CD8-positive, alpha-beta memory T cell (primary cell): ENCODE measurements around the gene ATP8A2. TPM values are rescaled to one million over a fixed set of nuclear protein-coding genes. Genes with fewer than 3 reads are reported as not detected.

Experiments used
- CTCF ChIA-PET: fragments of 350-600 bp; sonication (Branson Sonifier 250); formaldehyde crosslinking; loops from one replicate; lab custom pipeline; 2021; ENCODE audit warnings: antibody characterized with exemption; lab: Charles Lee
- POLR2A ChIA-PET: fragments of 350-600 bp; sonication (Branson Sonifier 250); formaldehyde crosslinking; loops from one replicate; lab custom pipeline; 2021; ENCODE audit warnings: antibody characterized with exemption; lab: Charles Lee
- DNase-seq, 5 donors: peaks; one replicate each; pipeline versions ENCODE4 v3.0.0 to v3.0.0-alpha.2; 2020 to 2022; ENCODE audit warnings: mixed read lengths in 1 of 5
- H3K27ac ChIP-seq: one replicate; pipeline ENCODE4 v1.7.0; 2013; ENCODE audit warnings: low read depth, mild to moderate bottlenecking, low read length, moderate library complexity
- H3K27me3 ChIP-seq: 2 replicates; pipeline ENCODE4 v1.7.0; 2013; ENCODE audit warnings: low read length, mild to moderate bottlenecking; ENCODE audit not compliant: insufficient read depth, poor library complexity, severe bottlenecking
- H3K36me3 ChIP-seq: 2 replicates; pipeline ENCODE4 v1.7.0; 2013; ENCODE audit warnings: mild to moderate bottlenecking, low read length, moderate library complexity; ENCODE audit not compliant: insufficient read depth
- H3K4me1 ChIP-seq: 2 replicates; pipeline ENCODE4 v1.7.0; 2013; ENCODE audit warnings: mild to moderate bottlenecking, low read length, moderate library complexity; ENCODE audit not compliant: insufficient read depth
- H3K4me3 ChIP-seq: 2 replicates; pipeline ENCODE4 v1.7.0; 2013; ENCODE audit warnings: mild to moderate bottlenecking, low read length
- H3K9me3 ChIP-seq: 2 replicates; pipeline ENCODE4 v1.7.0; 2013; ENCODE audit warnings: mild to moderate bottlenecking, low read length
- H3K27ac Mint-ChIP-seq, 8 donors: one replicate each; pipeline ENCODE4 v1.8.0; 2020 to 2021; ENCODE audit warnings: mixed read lengths in 8 of 8, mild to moderate bottlenecking in 6 of 8, inconsistent platforms in 3 of 8, moderate library complexity in 3 of 8
- H3K27me3 Mint-ChIP-seq, 2 donors: one replicate each; pipeline ENCODE4 v1.8.0; 2020 to 2021; ENCODE audit warnings: mixed read lengths in 2 of 2, mild to moderate bottlenecking in 1 of 2, moderate library complexity in 1 of 2
- H3K36me3 Mint-ChIP-seq, 3 donors: one replicate each; pipeline ENCODE4 v1.8.0; 2020 to 2021; ENCODE audit warnings: mixed read lengths in 3 of 3, inconsistent platforms in 1 of 3, mild to moderate bottlenecking in 1 of 3
- H3K4me1 Mint-ChIP-seq, 3 donors: one replicate each; pipeline ENCODE4 v1.8.0; 2020 to 2021; ENCODE audit warnings: mixed read lengths in 3 of 3, inconsistent platforms in 1 of 3, mild to moderate bottlenecking in 1 of 3
- H3K4me3 Mint-ChIP-seq, 7 donors: one replicate each; pipeline ENCODE4 v1.8.0; 2020 to 2021; ENCODE audit warnings: mixed read lengths in 7 of 7, mild to moderate bottlenecking in 6 of 7, moderate library complexity in 4 of 7, inconsistent platforms in 2 of 7
- H3K9me3 Mint-ChIP-seq, 5 donors: one replicate each; pipeline ENCODE4 v1.8.0; 2020 to 2022; ENCODE audit warnings: mixed read lengths in 5 of 5, mild to moderate bottlenecking in 3 of 5, moderate library complexity in 2 of 5, inconsistent platforms in 1 of 5
- polyA plus RNA-seq: library from polyadenylated mRNA; unstranded; fragments of 300-500 nt; fragmentation: Illumina TruSeq; gene quantifications from one replicate; pipeline ENCODE4 v1.2.3, GENCODE V29; 2021
- total RNA-seq, 2 experiments: library from RNA; stranded (reverse); gene quantifications; one replicate each; pipeline ENCODE4 v1.2.3, GENCODE V29; 2021

The ATP8A2 gene
- total and polyA plus RNA-seq, 3 experiments from 2014 or later = 0.26 to 0.63 (median 0.58) TPM

GRCh38 chr13:25687471-25688225 is 315.9 kb downstream of the ATP8A2 start:
- ChIA-PET POLR2A (no interaction called here), CTCF (no interaction called here)
- Histone ChIP-seq H3K27me3 (no peaks in the 10 kb centered on the region), H3K9me3 (no peaks in the 10 kb centered on the region), H3K27ac (no peak overlapping the region), H3K4me1 (no peaks in the 10 kb centered on the region), H3K36me3 (no peaks in the 10 kb centered on the region), H3K4me3 (no peak overlapping the region)
- H3K27ac Mint-ChIP-seq = no peak overlapping the region
- no peaks in the 10 kb centered on the region for H3K36me3 Mint-ChIP-seq
- H3K4me1 Mint-ChIP-seq = no peaks in the 10 kb centered on the region
- peaks cover 7 to 13% of the 10 kb centered on the region in 2 donors for H3K27me3 Mint-ChIP-seq
- no peak overlapping the region for H3K4me3 Mint-ChIP-seq
- peaks cover 0 to 3% (median 0%) of the 10 kb centered on the region in 5 donors for H3K9me3 Mint-ChIP-seq
- DNase-seq = no peak

GRCh38 chr13:25688536-25688935 is 316.8 kb downstream of the ATP8A2 start:
- Mint-ChIP-seq H3K36me3 (peaks cover 0 to 2% (median 0%) of the 10 kb centered on the region in 3 donors), H3K9me3 (peaks cover 0 to 3% (median 0%) of the 10 kb centered on the region in 5 donors), H3K4me1 (no peaks in the 10 kb centered on the region), H3K4me3 (no peak overlapping the region), H3K27ac (no peak overlapping the region), H3K27me3 (peaks cover 7 to 16% of the 10 kb centered on the region in 2 donors)
- CTCF ChIA-PET = no interaction called here
- POLR2A ChIA-PET = no interaction called here
- H3K36me3 ChIP-seq = no peaks in the 10 kb centered on the region
- no peaks in the 10 kb centered on the region for H3K4me1 ChIP-seq
- no peaks in the 10 kb centered on the region for H3K9me3 ChIP-seq
- no peak overlapping the region for H3K27ac ChIP-seq
- no peak overlapping the region for H3K4me3 ChIP-seq
- DNase-seq = no peak
- H3K27me3 ChIP-seq = no peaks in the 10 kb centered on the region

- Mint-ChIP-seq H3K27me3 (peaks cover 7 to 16% of the 10 kb centered on the region in 2 donors), H3K27ac (no peak overlapping the region), H3K9me3 (peaks cover 0 to 3% (median 0%) of the 10 kb centered on the region in 5 donors), H3K4me1 (no peaks in the 10 kb centered on the region), H3K4me3 (no peak overlapping the region), H3K36me3 (peaks cover 0 to 2% (median 0%) of the 10 kb centered on the region in 3 donors)
- Histone ChIP-seq H3K27ac (no peak overlapping the region), H3K36me3 (no peaks in the 10 kb centered on the region), H3K9me3 (no peaks in the 10 kb centered on the region), H3K4me3 (no peak overlapping the region), H3K4me1 (no peaks in the 10 kb centered on the region), H3K27me3 (no peaks in the 10 kb centered on the region)
- ChIA-PET CTCF (no interaction called here), POLR2A (no interaction called here)
- DNase-seq = no peak
Observed at GRCh38 chr13:25689539-25689938, 317.8 kb downstream of the ATP8A2 start.

DNA sequence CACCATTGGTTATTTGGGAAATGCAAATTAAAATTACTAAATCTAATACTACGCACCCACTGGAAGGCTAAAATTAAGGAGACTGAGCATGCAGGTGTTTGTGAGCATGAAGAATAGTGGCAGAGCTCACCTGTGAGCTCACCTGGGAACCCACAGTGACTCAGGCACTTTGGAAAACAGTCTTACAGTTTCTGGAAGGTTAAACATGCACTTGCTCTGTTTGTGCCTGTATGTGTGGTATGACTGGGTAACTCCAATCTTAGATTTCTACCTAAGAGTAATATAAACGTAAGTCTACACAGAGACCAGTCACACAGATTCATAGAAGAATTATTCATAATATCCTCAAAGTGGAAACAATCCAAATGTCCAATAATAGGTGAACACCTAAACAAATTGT is 318.8 kb downstream of the ATP8A2 start:
- H3K27ac Mint-ChIP-seq = no peak overlapping the region
- no peak overlapping the region for H3K4me3 ChIP-seq
- no peaks in the 10 kb centered on the region for H3K36me3 ChIP-seq
- no peak for DNase-seq
- peaks cover 0 to 2% (median 0%) of the 10 kb centered on the region in 3 donors for H3K36me3 Mint-ChIP-seq
- no peaks in the 10 kb centered on the region for H3K4me1 Mint-ChIP-seq
- H3K9me3 ChIP-seq = no peaks in the 10 kb centered on the region
- no peak overlapping the region for H3K4me3 Mint-ChIP-seq
- H3K27ac ChIP-seq = no peak overlapping the region
- H3K9me3 Mint-ChIP-seq = peaks cover 0 to 2% (median 0%) of the 10 kb centered on the region in 5 donors
- CTCF ChIA-PET = no interaction called here
- peaks cover 7 to 16% of the 10 kb centered on the region in 2 donors for H3K27me3 Mint-ChIP-seq
- H3K4me1 ChIP-seq = no peaks in the 10 kb centered on the region
- POLR2A ChIA-PET = no interaction called here
- H3K27me3 ChIP-seq = no peaks in the 10 kb centered on the region

DNA sequence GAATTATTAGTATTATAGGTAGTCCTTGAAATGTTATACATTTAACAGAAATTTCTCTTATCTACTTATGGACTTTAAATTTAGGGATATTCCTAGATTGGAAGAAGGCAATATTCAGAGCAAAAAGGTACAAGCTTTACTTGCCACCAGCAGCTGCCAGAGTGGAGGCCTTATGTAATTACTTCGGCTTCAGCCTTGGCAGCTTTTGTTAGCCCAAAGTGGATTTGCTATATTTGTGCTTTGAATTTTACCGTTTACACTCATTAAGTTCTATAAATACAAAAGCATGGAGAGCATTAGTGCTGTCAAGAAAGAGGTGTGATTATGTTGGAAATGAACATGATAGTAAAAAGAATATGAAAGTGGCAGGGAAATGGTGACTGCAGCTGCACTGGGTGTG is 319.9 kb downstream of the ATP8A2 start:
- no peak overlapping the region for H3K4me3 Mint-ChIP-seq
- H3K27me3 Mint-ChIP-seq = peaks cover 7 to 16% of the 10 kb centered on the region in 2 donors
- no peak for DNase-seq
- H3K4me1 Mint-ChIP-seq = no peaks in the 10 kb centered on the region
- ChIA-PET POLR2A (no interaction called here), CTCF (no interaction called here)
- Histone ChIP-seq H3K36me3 (no peaks in the 10 kb centered on the region), H3K9me3 (no peaks in the 10 kb centered on the region), H3K27me3 (no peaks in the 10 kb centered on the region), H3K4me3 (no peak overlapping the region), H3K4me1 (no peaks in the 10 kb centered on the region), H3K27ac (no peak overlapping the region)
- H3K36me3 Mint-ChIP-seq = peaks cover 0 to 2% (median 0%) of the 10 kb centered on the region in 3 donors
- H3K9me3 Mint-ChIP-seq = peaks cover 0 to 2% (median 0%) of the 10 kb centered on the region in 5 donors
- no peak overlapping the region for H3K27ac Mint-ChIP-seq

- no peaks in the 10 kb centered on the region for H3K9me3 ChIP-seq
- no peak overlapping the region for H3K27ac ChIP-seq
- H3K4me1 ChIP-seq = no peaks in the 10 kb centered on the region
- no peak for DNase-seq
- no peaks in the 10 kb centered on the region for H3K36me3 ChIP-seq
- Mint-ChIP-seq H3K27ac (no peak overlapping the region), H3K9me3 (peaks cover 0 to 2% (median 0%) of the 10 kb centered on the region in 5 donors), H3K4me3 (no peak overlapping the region), H3K4me1 (no peaks in the 10 kb centered on the region), H3K36me3 (peaks cover 0 to 2% (median 0%) of the 10 kb centered on the region in 3 donors), H3K27me3 (peaks cover 7 to 13% of the 10 kb centered on the region in 2 donors)
- no peaks in the 10 kb centered on the region for H3K27me3 ChIP-seq
- POLR2A ChIA-PET = no interaction called here
- no peak overlapping the region for H3K4me3 ChIP-seq
- CTCF ChIA-PET = no interaction called here
Observed at GRCh38 chr13:25692099-25692498, 320.3 kb downstream of the ATP8A2 start.

GRCh38 chr13:25699056-25699455 is 327.3 kb downstream of the ATP8A2 start:
- H3K9me3 ChIP-seq = no peaks in the 10 kb centered on the region
- POLR2A ChIA-PET = no interaction called here
- CTCF ChIA-PET = no interaction called here
- no peak for DNase-seq
- no peaks in the 10 kb centered on the region for H3K4me1 Mint-ChIP-seq
- H3K36me3 Mint-ChIP-seq = no peaks in the 10 kb centered on the region
- H3K4me3 Mint-ChIP-seq = no peak overlapping the region
- H3K27me3 ChIP-seq = no peaks in the 10 kb centered on the region
- no peak overlapping the region for H3K27ac ChIP-seq
- H3K36me3 ChIP-seq = no peaks in the 10 kb centered on the region
- H3K27me3 Mint-ChIP-seq = peaks cover 8 to 11% of the 10 kb centered on the region in 2 donors
- no peaks in the 10 kb centered on the region for H3K9me3 Mint-ChIP-seq
- H3K4me1 ChIP-seq = no peaks in the 10 kb centered on the region
- no peak overlapping the region for H3K27ac Mint-ChIP-seq
- H3K4me3 ChIP-seq = no peak overlapping the region

GRCh38 chr13:25699600-25699999 is 327.8 kb downstream of the ATP8A2 start:
- Histone ChIP-seq H3K36me3 (no peaks in the 10 kb centered on the region), H3K4me3 (no peak overlapping the region), H3K4me1 (no peaks in the 10 kb centered on the region), H3K27ac (no peak overlapping the region), H3K9me3 (no peaks in the 10 kb centered on the region), H3K27me3 (no peaks in the 10 kb centered on the region)
- Mint-ChIP-seq H3K4me1 (no peaks in the 10 kb centered on the region), H3K27ac (no peak overlapping the region), H3K27me3 (peaks cover 8 to 11% of the 10 kb centered on the region in 2 donors), H3K9me3 (no peaks in the 10 kb centered on the region), H3K36me3 (no peaks in the 10 kb centered on the region), H3K4me3 (no peak overlapping the region)
- CTCF ChIA-PET = no interaction called here
- POLR2A ChIA-PET = no interaction called here
- no peak for DNase-seq
